HFFc6 (cell line): ENCODE results near the gene PKD1L1. TPM values are rescaled to one million over a fixed set of nuclear protein-coding genes. Genes with fewer than 3 reads are reported as not detected.
A peak's percentile ranks its signal among the peaks of the same experiment; 100 is the strongest.

Experiments
- DNase-seq: peaks from one replicate; pipeline ENCODE4 v3.0.0-alpha.2; 2018
- H3K27ac Mint-ChIP-seq: 2 replicates; pipeline ENCODE4 v1.8.0; 2020; ENCODE audit warnings: mild to moderate bottlenecking, mixed read lengths
- H3K27me3 Mint-ChIP-seq: 2 replicates; pipeline ENCODE4 v1.8.0; 2021; ENCODE audit warnings: mild to moderate bottlenecking, moderate library complexity, mixed read lengths; ENCODE audit not compliant: insufficient read depth
- H3K36me3 Mint-ChIP-seq: 2 replicates; pipeline ENCODE4 v1.8.0; 2021; ENCODE audit warnings: low read depth, mixed read lengths
- H3K4me1 Mint-ChIP-seq: 2 replicates; pipeline ENCODE4 v1.8.0; 2020; ENCODE audit warnings: low read depth, mixed read lengths
- H3K4me3 Mint-ChIP-seq: 2 replicates; pipeline ENCODE4 v1.8.0; 2020; ENCODE audit warnings: mild to moderate bottlenecking, moderate library complexity, mixed read lengths
- H3K9me3 Mint-ChIP-seq: 2 replicates; pipeline ENCODE4 v1.8.0; 2020; ENCODE audit warnings: mild to moderate bottlenecking, mixed read lengths
- CTCF ChIP-seq: fragments of 200-600 bp; sonication (generic); IDR thresholded peaks from 2 replicates; pipeline ENCODE4 v1.5.0; 2021; ENCODE audit warnings: antibody characterized with exemption, mild to moderate bottlenecking
- total RNA-seq, 6 experiments: library from RNA; stranded (reverse); fragmentation: NEBNext Ultra II Directional; extraction: Animal tissue kit (Norgen Biotek cat#: 25700); gene quantifications; 2 replicates in 1 of 6; 3 replicates in 5 of 6; pipeline ENCODE4 v1.2.3, GENCODE V29; 2021

The PKD1L1 gene
- total RNA-seq, 6 experiments from 2014 or later = 0.03 to 0.14 TPM; not detected in 4

GRCh38 chr7:47771990-47772360, 176.3 kb downstream of the PKD1L1 start:
- H3K4me1 Mint-ChIP-seq = peaks cover 16% of the 10 kb centered on the region
- no peak overlapping the region for H3K27ac Mint-ChIP-seq
- H3K4me3 Mint-ChIP-seq = no peak overlapping the region
- no peak for DNase-seq
- H3K36me3 Mint-ChIP-seq = no peaks in the 10 kb centered on the region
- TF ChIP-seq CTCF = no peak
- H3K9me3 Mint-ChIP-seq = no peaks in the 10 kb centered on the region
- H3K27me3 Mint-ChIP-seq = no peaks in the 10 kb centered on the region

- Mint-ChIP-seq H3K36me3 (no peaks in the 10 kb centered on the region), H3K27ac (no peak overlapping the region), H3K4me1 (peaks cover 16% of the 10 kb centered on the region), H3K9me3 (no peaks in the 10 kb centered on the region), H3K4me3 (no peak overlapping the region), H3K27me3 (no peaks in the 10 kb centered on the region)
- no peak for TF ChIP-seq CTCF
- no peak for DNase-seq
Measured at GRCh38 chr7:47771336-47771989, 176.8 kb downstream of the PKD1L1 start.

GRCh38 chr7:47766126-47766525, 182.1 kb downstream of the PKD1L1 start:
- no peaks in the 10 kb centered on the region for H3K9me3 Mint-ChIP-seq

GRCh38 chr7:47765373-47765979, 182.8 kb downstream of the PKD1L1 start:
- Mint-ChIP-seq H3K4me3 (no peak overlapping the region), H3K27me3 (no peaks in the 10 kb centered on the region; the same call in 1 of the 2 replicates), H3K27ac (peak overlapping the region; percentile 11; the same call in 1 of the 2 replicates), H3K9me3 (no peaks in the 10 kb centered on the region), H3K4me1 (peaks cover 42% of the 10 kb centered on the region), H3K36me3 (no peaks in the 10 kb centered on the region)
- no peak for DNase-seq
- no peak for TF ChIP-seq CTCF

More at GRCh38 chr7:47766126-47766525, 182.1 kb downstream of the PKD1L1 start:
- no peak for DNase-seq
- no peak for TF ChIP-seq CTCF
- no peaks in the 10 kb centered on the region for H3K36me3 Mint-ChIP-seq
- no peak overlapping the region for H3K27ac Mint-ChIP-seq
- no peak overlapping the region for H3K4me3 Mint-ChIP-seq
- peaks cover 43% of the 10 kb centered on the region for H3K4me1 Mint-ChIP-seq
- H3K27me3 Mint-ChIP-seq = no peaks in the 10 kb centered on the region; the same call in 1 of the 2 replicates

- H3K4me3 Mint-ChIP-seq = no peak overlapping the region
- no peaks in the 10 kb centered on the region; the same call in 1 of the 2 replicates for H3K27me3 Mint-ChIP-seq
- DNase-seq = no peak
- H3K4me1 Mint-ChIP-seq = peaks cover 43% of the 10 kb centered on the region
- H3K27ac Mint-ChIP-seq = no peak overlapping the region; the same call in 1 of the 2 replicates
- H3K9me3 Mint-ChIP-seq = no peaks in the 10 kb centered on the region
- H3K36me3 Mint-ChIP-seq = no peaks in the 10 kb centered on the region
- no peak for TF ChIP-seq CTCF
Measured at GRCh38 chr7:47764746-47765145, 183.5 kb downstream of the PKD1L1 start.
